GM12865 (cell line): ENCODE results near the gene PKN3.

Experiments
- DNase-seq: peaks from one replicate; pipeline ENCODE4 v3.0.0; 2010; ENCODE audit warnings: low read depth
- H3K4me3 ChIP-seq: 2 replicates; pipeline ENCODE4 v1.5.1; 2011; ENCODE audit warnings: mild to moderate bottlenecking, low read depth, low read length, control low read depth
- CTCF ChIP-seq: IDR thresholded peaks from 2 replicates; pipeline ENCODE4 v1.5.1; 2011; ENCODE audit warnings: low read length, control low read depth, low read depth, inconsistent platforms; ENCODE audit not compliant: insufficient read depth; ENCODE audit errors: missing control alignments

PKN3 gene

GRCh38 chr9:128747241-128747640 is 44.9 kb downstream of the PKN3 start:
- no peak for TF ChIP-seq CTCF
- DNase-seq: no peak
- H3K4me3 ChIP-seq: no peak overlapping the region

- H3K4me3 ChIP-seq: no peak overlapping the region
- TF ChIP-seq CTCF: no peak
- DNase-seq: no peak
Observed at GRCh38 chr9:128750926-128751595, 48.8 kb downstream of the PKN3 start.

GRCh38 chr9:128753627-128754026 is 51.3 kb downstream of the PKN3 start:
- no peak for DNase-seq
- TF ChIP-seq CTCF: no peak
- H3K4me3 ChIP-seq: no peak overlapping the region

- DNase-seq: no peak
- no peak overlapping the region for H3K4me3 ChIP-seq
- no peak for TF ChIP-seq CTCF
Observed at GRCh38 chr9:128757602-128758001, 55.3 kb downstream of the PKN3 start.

GRCh38 chr9:128762671-128763449 is 60.6 kb downstream of the PKN3 start:
- H3K4me3 ChIP-seq: no peak overlapping the region
- TF ChIP-seq CTCF: no peak
- DNase-seq: no peak

- H3K4me3 ChIP-seq: no peak overlapping the region
- DNase-seq: peak; percentile 29
- no peak for TF ChIP-seq CTCF
Observed at GRCh38 chr9:128764361-128764760, 62.1 kb downstream of the PKN3 start.
